Ramos (cell line): ENCODE data around the gene CMKLR1.

ENCODE experiments used
- in situ Hi-C: fragments of 300-500 bp; cut with MboI; formaldehyde crosslinking; loops from one replicate; pipeline ENCODE4 v1.14.3; 2022; ENCODE audit warnings: low sequenced_read_pairs; ENCODE audit not compliant: unreplicated experiment

Gene CMKLR1

DNA sequence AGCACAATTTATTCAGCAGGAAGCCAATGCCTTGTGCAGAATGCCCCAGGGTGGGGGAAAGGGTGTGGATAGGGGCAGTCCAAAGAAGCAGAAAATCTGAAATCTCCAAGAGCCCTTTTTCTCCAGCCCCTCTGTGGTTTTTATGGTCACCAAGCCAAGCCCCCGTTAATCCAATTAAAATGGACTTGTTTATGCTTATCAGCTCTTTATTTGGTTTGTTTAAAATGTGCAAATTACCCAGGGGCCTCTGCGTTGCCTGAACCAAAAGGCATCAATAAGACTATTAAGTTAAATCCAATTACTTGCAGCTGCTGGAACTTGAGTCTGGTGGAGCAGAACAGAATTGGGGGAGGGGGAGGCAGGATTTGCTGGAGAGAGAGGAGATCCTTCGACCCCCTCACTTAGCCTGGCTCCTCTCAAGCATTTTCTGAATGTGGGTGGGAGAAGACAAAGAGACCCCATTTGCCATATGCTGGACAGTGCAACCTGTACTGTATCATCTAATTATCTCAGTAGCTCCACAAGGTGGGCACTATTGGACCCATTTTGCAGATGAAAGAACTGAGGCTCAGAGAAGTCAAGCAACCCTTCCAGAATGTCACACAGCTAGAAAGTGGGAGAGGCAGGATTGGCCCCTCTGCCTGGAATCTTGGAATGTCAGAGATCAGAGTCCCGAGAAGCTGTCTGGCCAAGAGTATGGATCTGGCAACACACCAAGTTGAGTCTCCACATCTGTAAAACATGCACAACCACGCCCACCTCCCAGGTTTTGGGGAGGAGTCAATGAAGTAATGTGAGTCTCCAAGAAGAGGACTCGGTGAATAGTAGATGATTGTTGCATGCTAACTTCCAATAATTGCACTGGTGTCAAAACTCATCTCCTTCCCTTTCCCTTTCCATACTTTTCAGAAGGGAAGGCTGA, 66.9 kb downstream of the CMKLR1 start:
- in situ Hi-C loops, result no loop called here

DNA sequence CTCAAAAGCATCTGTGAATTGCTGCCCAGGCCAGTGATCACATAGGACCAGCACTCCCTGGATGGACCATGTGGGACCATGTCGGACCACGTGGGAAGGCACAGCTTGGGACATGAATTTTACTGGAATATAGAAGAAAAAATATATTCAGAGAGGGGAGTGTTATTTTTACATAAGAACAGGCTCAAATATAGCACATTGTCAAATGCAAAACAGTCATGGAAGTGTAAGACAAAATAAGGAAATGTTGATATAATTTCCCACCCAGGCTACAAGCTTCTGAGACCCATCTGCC, 68.3 kb downstream of the CMKLR1 start:
- in situ Hi-C loops, result no loop called here

DNA sequence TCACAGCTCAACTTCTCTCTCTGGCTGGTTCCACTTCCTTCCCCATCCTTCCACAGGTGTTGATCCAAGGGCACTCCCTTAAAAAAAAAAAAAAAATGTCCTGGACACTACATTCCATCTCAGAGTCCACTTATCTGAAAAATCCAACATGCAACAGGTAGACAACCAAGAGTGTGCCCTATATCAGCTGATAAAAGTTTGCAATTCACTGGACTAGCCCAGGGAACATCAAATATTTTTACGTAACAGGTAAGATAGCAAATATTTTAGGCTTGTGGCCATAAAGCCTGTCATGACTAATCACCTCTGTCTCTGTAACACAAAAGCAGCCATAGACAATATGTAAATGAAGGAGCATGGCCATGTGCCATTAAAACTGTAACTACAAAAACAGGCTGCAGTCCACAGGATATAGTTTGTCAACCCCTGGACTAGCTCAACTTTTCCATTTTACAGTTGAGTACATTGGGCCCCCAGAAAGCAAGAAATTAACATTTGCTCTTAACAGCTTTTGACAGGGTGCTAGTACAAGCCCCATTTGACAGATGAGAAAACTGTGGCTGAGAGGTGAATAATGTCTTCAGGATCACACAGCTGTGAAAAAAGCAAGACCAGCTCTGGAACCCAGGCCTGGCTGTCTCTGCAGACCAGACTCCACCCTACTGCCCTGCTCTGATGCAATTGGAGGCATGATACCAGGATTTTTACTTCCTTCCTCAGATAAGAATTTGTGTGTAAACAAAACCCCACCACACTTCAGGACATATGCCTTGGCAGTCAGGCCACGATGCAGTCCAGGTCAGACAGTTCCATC, 68.9 kb downstream of the CMKLR1 start:
- in situ Hi-C loops, result no loop called here

DNA sequence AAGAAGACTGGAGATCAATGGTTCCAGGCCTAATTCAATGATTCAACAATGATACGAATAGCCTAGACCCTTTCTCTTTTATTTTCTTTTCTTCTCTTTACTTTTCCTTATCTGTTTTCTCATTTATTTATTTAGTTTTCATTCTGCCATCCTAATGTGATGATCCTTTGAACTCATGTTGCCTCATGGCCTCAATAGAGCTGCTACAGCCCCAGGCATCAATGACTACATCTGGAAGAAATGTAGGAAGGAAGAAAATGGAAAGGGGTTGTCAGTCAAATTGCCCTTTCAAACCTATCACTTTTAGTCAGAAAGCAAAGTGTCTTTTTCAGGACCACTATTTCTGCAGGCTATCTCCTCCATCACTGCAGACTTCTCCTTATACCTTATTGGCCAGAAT, 69.9 kb downstream of the CMKLR1 start:
- in situ Hi-C loops, result no loop called here

DNA sequence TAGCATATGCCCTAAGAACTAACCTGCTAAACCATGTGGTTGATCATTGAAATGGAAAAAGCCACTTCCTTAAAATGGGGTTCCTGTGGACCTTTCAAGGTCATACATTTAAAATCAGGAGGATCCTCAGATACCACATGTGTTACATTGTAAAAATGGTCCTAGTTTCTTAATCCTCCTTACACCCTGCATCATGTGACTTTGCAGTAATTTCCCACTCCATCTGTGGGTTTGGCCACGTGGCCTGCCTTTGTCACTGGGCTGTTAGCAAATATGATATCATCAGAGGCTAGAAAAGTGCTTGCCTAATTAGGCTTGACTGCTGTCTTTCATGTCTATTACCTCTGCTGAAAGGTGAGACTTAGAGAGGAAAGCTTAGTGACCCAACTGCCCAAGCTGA, 70.7 kb downstream of the CMKLR1 start:
- in situ Hi-C loops, result no loop called here

DNA sequence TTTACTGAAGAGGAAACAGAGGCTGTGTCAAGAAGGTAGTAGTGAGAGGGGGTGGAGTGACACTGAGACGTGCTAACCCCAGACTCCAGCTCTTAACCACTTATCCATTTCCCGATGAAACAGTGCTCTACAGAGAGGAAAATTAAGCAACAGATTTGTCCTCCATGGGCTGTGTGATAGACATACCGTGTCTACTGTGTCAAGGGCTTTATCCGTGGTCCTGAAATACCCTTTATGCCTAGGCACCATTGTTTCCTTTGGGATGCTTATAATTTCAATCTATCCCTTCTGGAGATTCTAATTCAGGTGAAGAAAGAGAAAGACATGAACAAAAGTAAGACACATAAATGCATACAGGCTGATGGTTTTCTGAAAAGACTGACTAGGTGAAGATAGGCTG, 71.7 kb downstream of the CMKLR1 start:
- in situ Hi-C loops, result no loop called here

DNA sequence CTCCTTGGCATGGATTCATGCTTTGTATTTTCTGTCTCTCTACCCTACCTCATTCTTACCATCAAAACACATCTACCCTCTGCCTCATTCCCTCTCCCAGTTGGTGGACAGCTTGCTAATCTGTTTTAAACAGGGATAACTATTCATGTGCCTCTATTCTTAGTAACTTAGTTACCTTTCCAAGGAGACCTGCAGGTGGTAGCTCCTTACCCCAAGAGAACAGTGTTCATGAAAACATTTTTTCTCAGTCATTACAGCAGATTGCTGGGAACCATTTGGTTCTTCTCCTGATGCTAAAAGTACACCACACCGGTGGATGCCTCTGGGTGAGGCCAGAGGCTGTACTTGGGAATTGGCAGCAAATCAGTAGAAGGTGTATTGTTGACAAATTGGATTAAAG, 73.0 kb downstream of the CMKLR1 start:
- in situ Hi-C loops, result no loop called here

DNA sequence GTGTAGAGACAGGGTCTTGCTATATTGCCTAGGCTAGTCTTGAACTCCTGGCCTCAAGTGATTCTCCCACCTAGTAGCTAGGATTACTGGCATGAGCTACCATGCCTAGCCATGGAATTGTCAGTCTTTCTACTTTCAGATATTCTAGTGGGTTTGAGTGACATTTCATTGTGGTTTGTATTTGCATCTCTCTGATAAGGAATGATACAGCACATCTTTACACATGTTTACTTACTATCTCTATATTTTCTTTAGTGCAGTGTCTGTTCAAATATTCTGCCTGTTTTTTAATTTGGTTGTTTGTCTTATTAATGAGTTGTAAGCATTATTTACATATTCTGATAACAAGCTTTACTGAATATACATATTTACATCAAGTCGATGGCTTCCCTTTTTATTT, 73.6 kb downstream of the CMKLR1 start:
- in situ Hi-C loops, result no loop called here

DNA sequence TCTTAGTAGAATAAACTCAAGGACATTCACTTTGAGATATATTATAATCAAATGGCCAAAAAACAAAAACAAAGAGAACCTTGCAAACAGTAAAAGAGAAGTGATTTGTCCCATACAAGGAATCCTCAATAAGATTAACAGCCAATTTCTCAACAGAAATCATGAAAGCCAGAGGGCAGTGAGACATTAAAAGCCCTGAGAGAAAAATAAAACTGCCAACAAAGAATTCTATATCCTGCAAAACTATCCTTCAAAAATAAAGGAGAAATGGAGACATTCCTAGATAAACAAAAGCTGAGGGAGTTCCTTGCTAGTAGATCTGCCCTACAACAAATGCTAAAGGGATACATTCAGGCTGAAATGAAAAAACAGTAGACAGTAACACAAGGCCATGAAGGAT, 78.1 kb downstream of the CMKLR1 start:
- in situ Hi-C loops, result no loop called here

DNA sequence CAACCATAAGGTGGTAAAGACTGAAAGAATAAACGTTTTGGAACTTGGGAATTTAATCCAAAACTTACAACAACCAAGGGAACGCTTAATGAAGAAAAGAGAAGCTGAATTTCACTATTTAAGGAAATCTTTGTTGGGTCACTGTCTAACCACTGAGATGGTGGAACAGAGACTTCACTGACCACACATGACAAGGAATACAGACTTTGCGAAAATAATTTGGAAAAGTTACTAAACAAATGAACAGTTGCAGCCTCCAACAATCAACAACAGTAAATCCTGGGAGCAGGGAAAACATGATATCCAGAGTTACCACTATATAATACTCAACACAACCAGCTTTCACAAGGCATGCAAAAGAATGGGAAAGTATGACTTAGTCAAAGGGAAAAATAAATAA, 79.1 kb downstream of the CMKLR1 start:
- in situ Hi-C loops, result no loop called here

DNA sequence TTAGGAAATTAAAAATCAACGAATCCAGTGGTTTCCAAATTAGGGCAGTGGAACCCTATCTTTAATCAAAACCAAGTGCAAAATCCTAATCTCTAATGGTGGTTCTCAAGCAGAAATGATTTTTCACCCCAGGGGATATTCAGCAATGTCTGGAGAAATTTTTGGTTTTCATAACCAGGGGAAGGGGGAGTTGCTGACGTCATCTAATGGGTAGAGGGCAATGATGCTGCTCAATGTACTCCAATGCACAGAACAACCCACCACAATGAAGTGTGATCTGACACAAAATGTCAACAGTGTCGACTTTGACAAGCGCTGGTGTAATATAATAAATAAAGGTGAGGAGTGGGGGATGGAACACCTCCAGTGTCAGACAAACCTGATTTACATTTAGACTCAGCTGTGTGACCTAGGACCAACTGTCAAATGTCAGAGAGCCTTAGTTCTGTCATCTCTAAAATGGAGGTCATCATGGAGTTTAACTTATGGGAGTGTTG, 81.5 kb downstream of the CMKLR1 start:
- in situ Hi-C loops, result no loop called here

DNA sequence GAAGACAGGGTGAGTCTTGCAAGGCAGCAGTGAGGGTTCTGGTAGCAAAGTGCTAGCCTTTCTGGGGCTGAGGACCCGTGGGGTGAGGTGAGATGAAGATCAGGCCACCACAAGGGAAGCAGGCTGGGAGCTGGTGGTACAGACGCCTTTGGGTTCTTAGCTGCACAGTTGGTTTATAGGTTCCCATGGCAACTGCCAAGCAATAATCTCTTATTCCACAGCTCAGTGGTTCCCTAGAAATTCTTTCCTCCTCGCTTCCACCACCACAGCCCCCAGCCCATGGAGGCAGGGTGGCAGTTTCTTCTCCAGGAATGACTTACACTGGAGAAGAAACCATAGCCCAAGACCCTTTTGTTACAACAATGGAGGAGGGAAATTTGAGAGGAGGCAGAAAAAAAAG, 82.1 kb downstream of the CMKLR1 start:
- in situ Hi-C loops, result no loop called here

DNA sequence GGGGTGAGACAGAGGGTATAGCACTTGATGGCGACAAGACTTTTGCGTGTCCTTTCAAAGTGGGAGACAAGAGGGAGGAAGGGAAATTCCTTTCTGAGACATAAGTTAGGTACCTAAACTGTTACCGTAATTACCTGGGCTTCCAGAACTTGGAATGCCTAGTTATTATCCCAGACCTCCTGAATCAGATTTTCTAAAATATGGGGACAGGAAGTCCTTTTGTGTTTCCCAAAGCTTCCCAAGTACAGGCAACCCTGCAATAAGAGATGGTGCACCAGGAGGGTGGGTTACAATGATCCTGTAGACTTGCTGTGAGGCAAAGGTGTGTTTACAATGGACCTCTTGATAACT, 83.9 kb downstream of the CMKLR1 start:
- in situ Hi-C loops, result no loop called here

DNA sequence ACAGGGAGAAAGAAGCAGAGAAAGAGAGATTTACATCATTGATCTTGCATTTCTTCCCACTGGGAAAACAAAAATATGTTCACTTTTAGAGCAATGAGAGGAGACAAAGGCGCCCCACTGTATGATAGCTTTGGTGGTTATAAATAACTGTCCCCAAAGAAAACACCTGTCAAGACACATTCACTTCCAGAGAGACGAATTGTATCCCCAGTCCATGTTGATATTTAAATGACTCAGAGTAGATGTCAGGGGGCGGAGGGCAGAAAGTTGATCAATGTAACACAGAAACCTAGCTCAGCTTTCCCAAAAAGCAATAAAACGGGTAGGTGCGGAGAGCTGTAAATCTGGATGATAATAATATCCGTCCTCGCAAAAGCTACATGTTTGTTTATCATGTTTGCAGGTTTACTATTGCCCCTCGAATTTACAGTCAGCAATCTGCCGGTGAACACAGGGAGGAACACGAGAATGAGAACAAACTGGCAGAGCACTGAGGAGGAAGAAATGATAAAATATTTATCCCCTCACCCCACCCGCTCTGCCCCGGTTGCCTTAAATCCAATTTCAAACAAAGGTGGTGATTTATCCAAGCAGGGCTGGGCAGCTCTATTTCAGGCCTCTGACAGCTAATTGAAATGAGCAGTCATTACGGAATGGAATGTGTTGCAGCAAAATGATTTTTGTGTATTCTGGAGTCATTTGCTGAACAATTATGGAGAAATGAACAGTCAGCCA, 84.4 kb downstream of the CMKLR1 start:
- in situ Hi-C loops, result no loop called here

DNA sequence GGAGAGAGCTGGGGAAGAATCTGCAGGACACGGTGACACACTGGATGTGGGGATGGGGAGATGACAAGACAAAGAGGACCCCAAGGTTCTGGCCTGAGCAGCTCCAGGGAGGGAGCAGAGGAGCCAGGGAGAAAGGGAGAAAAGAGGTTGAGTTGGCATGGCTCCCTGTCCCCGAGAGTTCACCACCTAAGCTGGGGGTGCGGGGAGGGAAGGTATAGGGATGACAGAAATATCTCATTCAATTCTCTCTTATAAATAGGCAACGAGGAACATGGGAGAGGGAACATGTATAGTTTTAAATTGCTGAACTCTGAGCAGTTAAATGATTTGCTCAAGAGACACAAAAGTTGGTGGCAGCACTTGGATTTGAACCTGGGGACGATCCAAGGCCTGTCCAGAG, 85.1 kb downstream of the CMKLR1 start:
- in situ Hi-C loops, result no loop called here

DNA sequence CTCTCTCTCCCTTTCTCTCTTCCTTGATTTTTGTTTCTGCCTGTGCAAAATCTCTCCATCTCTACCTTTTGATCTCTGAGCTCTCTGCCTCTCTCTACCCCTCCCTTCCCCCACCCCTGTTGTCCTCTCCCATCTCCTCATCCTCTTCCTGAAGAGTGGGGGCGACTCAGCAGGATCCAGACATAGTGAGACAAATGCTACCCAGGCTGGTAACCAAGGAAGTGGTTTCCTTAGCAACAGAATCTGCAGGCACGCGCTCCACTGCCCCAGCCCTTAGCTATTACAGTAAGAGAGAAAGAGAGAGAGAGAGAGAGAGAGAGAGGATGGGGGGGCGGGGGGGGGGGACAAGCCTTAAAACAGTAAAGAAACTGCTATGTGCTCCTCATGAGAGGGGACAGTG, 85.6 kb downstream of the CMKLR1 start:
- in situ Hi-C loops, result no loop called here

DNA sequence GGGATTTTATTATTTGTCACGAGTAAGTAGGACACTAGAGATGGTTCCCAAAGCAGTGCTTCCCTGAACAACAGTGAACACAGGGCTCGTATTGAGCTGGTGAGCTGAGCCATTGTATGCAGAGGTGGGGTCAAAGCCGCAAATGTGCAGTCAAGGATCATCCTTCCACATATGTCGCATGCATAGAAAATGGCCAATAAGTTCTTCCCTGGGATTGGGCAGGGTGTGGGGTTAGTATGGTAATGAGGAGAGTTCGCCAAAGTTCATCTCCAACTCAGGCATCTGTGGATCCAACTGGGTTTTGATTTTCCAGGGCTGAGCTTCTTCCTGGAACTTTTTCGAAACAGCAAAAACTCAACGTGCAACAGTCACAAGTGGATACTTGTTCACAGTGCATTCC, 86.6 kb downstream of the CMKLR1 start:
- in situ Hi-C loops, result no loop called here

DNA sequence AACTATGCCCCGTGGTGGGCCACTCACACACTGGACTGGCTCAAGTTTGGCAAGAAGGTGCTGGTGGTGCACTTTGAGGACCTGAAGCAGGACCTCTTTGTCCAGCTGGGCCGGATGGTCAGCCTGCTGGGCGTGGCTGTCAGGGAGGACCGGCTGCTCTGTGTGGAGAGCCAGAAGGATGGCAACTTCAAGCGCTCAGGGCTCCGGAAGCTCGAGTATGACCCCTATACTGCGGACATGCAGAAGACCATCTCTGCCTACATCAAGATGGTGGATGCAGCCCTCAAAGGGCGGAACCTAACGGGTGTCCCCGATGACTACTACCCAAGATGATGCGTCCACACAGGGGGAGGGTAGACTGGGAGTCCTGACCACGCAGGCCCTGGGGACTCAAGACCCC, 91.1 kb downstream of the CMKLR1 start:
- in situ Hi-C loops, result no loop called here

DNA sequence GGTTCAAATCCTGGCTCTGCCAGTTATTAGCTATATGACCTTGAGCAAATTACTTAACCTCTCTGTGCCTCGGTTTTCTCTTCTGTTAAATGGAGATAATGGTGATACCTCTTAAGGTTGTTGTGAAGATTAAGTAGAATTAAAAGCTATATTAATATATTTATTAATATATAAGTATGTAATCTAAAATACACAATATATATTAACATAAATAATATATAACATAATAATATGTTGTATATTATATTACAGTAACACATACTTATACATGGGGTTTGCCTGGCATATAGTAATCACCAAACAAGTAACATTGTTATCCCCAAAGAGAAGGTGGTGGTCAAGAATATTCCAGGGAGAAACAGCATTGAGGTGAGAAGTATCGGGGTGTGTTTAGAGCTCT, 92.0 kb downstream of the CMKLR1 start:
- in situ Hi-C loops, result no loop called here

DNA sequence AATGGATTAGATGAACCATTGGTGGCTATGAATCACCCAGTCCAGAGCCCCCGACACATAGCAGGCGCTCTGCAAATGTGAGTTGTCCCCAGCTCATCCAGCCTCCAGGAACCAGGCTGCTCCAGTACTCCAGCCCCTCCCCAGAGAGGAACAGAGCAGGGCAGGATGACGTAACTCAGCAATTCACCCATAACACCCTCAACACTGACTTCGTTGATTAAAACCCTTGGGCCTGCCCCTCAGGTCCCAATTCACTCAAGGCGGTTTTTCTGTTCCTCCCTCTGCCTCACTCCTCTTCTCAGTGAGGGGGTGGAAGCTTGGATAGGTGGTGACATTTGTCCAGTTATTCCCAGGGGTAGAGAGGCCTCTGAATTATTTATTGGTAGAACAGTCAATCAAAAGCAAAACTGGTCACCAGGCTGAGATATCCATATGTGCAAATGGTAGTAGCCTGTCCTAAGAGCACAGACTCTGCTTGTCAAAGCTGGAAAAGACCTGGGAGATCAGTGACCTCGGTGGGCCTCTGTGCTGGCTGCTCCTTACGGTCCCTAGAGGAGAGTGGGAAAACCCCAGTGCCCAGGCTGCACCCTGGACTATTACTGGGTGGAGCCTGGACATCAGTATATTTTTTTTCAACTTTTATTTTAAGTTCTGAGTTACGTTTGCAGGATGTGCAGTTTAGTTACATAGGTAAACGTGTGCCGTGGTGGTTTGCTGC, 97.0 kb downstream of the CMKLR1 start:
- in situ Hi-C loops, result no loop called here
